ENCODE measurements around the gene CFAP97D2. TPM values are rescaled to one million over a fixed set of nuclear protein-coding genes. Genes with fewer than 3 reads are reported as not detected.
"Not testable (repeated sequence)": the region's sequence is repeated elsewhere in the genome, so short reads cannot be mapped to it uniquely, and the experiment has no call there.

The CFAP97D2 gene
- polyA plus RNA-seq, 1 of the 3 experiments (the other 2 are of a cell fraction) = not detected

GRCh38 chr13:114261328-114261965 lies 82.4 kb downstream of the CFAP97D2 start (continued):
- TF ChIP-seq GABPA (IDR thresholded peaks at IDR 0.05; ENCODE audit: low read depth) (no peak), MAX (IDR thresholded peaks at IDR 0.05; ENCODE audit: low read depth) (no peak), EP300 (IDR thresholded peaks at IDR 0.05; ENCODE audit: borderline replicate concordance in 1 of 2, low read depth in 1 of 2, low read length in 1 of 2) (no peak), RXRA (IDR thresholded peaks at IDR 0.05; ENCODE audit: borderline replicate concordance, low read depth) (no peak), FOXJ3 (CRISPR knock-in tag; IDR thresholded peaks at IDR 0.05) (no peak), TCF12 (IDR thresholded peaks at IDR 0.05) (no peak), RAD21 (IDR thresholded peaks at IDR 0.05; ENCODE audit: low read length) (no peak), FOXM1 (IDR thresholded peaks at IDR 0.05; ENCODE audit: low read depth) (no peak), MXI1 (IDR thresholded peaks at IDR 0.05; ENCODE audit: low read depth, low read length) (no peak)

- no peak overlapping the region for H2AFZ ChIP-seq (ENCODE audit: low read depth)
- H3F3A ChIP-seq (replicated peaks; ENCODE audit: insufficient read depth) = peaks cover 51% of the 10 kb centered on the region
- H3K4me3 ChIP-seq (ENCODE audit: low read depth in 2 of 2, low read length in 1 of 2) = no peak overlapping the region
- no peaks in the 10 kb centered on the region for H4K20me1 ChIP-seq (ENCODE audit: insufficient read depth)
- no peak overlapping the region for H3K9ac ChIP-seq
- H3K4me2 ChIP-seq = no peak overlapping the region
- no peak for TF ChIP-seq TEAD4 (IDR thresholded peaks at IDR 0.05; ENCODE audit: borderline replicate concordance, insufficient read depth)
- no peak for TF ChIP-seq TAF1 (IDR thresholded peaks at IDR 0.05; ENCODE audit: borderline replicate concordance, low read depth, low read length)
- TF ChIP-seq NFIC (IDR thresholded peaks at IDR 0.05; ENCODE audit: borderline replicate concordance) = no peak
- no peak for TF ChIP-seq GABPA (IDR thresholded peaks at IDR 0.05; ENCODE audit: low read depth)
- TF ChIP-seq PBX3 (IDR thresholded peaks at IDR 0.05) = no peak
- TF ChIP-seq FOSL2 (IDR thresholded peaks at IDR 0.05; ENCODE audit: borderline replicate concordance, low read depth) = no peak
- TF ChIP-seq FOXJ3 (CRISPR knock-in tag; IDR thresholded peaks at IDR 0.05) = no peak
- no peak for TF ChIP-seq RFX5 (IDR thresholded peaks at IDR 0.05; ENCODE audit: low read length)
- no peak for TF ChIP-seq MAX (IDR thresholded peaks at IDR 0.05; ENCODE audit: low read depth)
- no peak for TF ChIP-seq EZH2phosphoT487 (IDR thresholded peaks at IDR 0.05; ENCODE audit: borderline replicate concordance, low read depth)
- TF ChIP-seq JUND (IDR thresholded peaks at IDR 0.05) = no peak
- TF ChIP-seq IRF3 (IDR thresholded peaks at IDR 0.05; ENCODE audit: low read depth, low read length) = no peak
- no peak for TF ChIP-seq SMC3 (IDR thresholded peaks at IDR 0.05; ENCODE audit: low read depth, low read length)
- TF ChIP-seq MXI1 (IDR thresholded peaks at IDR 0.05; ENCODE audit: low read depth, low read length) = no peak
- TF ChIP-seq RXRA (IDR thresholded peaks at IDR 0.05; ENCODE audit: borderline replicate concordance, low read depth) = no peak
- no peak for TF ChIP-seq SIN3A (IDR thresholded peaks at IDR 0.05; ENCODE audit: borderline replicate concordance, low read depth, low read length)
- no peak for TF ChIP-seq MEF2A (IDR thresholded peaks at IDR 0.05; ENCODE audit: borderline replicate concordance, low read depth)
- TF ChIP-seq POLR2AphosphoS5 (IDR thresholded peaks at IDR 0.05; ENCODE audit: low read depth, low read length) = no peak
- no peak for TF ChIP-seq GATA2 (CRISPR knock-in tag; IDR thresholded peaks at IDR 0.05)
- ChIA-PET POLR2A (no interaction called here), CTCF (no interaction called here)
- no peaks in the 10 kb centered on the region for H3K27me3 ChIP-seq (ENCODE audit: insufficient read depth)
- peaks cover 8% of the 10 kb centered on the region; the same call in 1 of the 2 replicates for H3K79me2 ChIP-seq (ENCODE audit: insufficient read depth)
- peak overlapping the region in 1 of 2 experiments; percentile 84; a peak in 2 of 4 replicates for H3K27ac ChIP-seq (ENCODE audit: low read depth in 2 of 2, low read length in 1 of 2)
- no peaks in the 10 kb centered on the region for H3K9me2 ChIP-seq
- 93% methylated on average over 5 of the region's 5 CpGs for WGBS (ENCODE audit: low lambda C conversion rate)
- peaks cover 0 to 24% of the 10 kb centered on the region in 2 experiments; a peak in 2 of 4 replicates for H3K4me1 ChIP-seq (ENCODE audit: control insufficient read depth in 1 of 2, insufficient read depth in 2 of 2, low read depth in 1 of 2, low read length in 1 of 2)
- no peak for DNase-seq
- peaks cover 81 to 89% of the 10 kb centered on the region in 2 experiments for H3K36me3 ChIP-seq (replicated peaks in 1 of 2; ENCODE audit: control insufficient read depth in 1 of 2, insufficient read depth in 2 of 2, low read length in 1 of 2)
- no peaks in the 10 kb centered on the region for H3K9me3 ChIP-seq
Observed at GRCh38 chr13:114263578-114263977, 84.5 kb downstream of the CFAP97D2 start.

- peak overlapping the region; percentile 50; the same call in 1 of the 2 replicates for H3K9ac ChIP-seq
- DNase-seq = not testable (repeated sequence)
Observed at GRCh38 chr13:114264313-114264712, 85.3 kb downstream of the CFAP97D2 start.

More at GRCh38 chr13:114264313-114264712, 85.3 kb downstream of the CFAP97D2 start:
- Histone ChIP-seq H3K27ac (ENCODE audit: low read depth in 2 of 2, low read length in 1 of 2) (peak overlapping the region in 1 of 2 experiments; percentile 84; a peak in 2 of 4 replicates), H3K36me3 (replicated peaks in 1 of 2; ENCODE audit: control insufficient read depth in 1 of 2, insufficient read depth in 2 of 2, low read length in 1 of 2) (peaks cover 81 to 89% of the 10 kb centered on the region in 2 experiments), H3F3A (replicated peaks; ENCODE audit: insufficient read depth) (peaks cover 51% of the 10 kb centered on the region), H3K4me2 (peak overlapping the region; percentile 63), H3K4me1 (ENCODE audit: control insufficient read depth in 1 of 2, insufficient read depth in 2 of 2, low read depth in 1 of 2, low read length in 1 of 2) (peaks cover 0 to 24% of the 10 kb centered on the region in 2 experiments; a peak in 2 of 4 replicates)
- H3K79me2 ChIP-seq (ENCODE audit: insufficient read depth); H3K9me2 ChIP-seq; H4K20me1 ChIP-seq (ENCODE audit: insufficient read depth); POLR2A ChIA-PET; H3K27me3 ChIP-seq (ENCODE audit: insufficient read depth); H3K9me3 ChIP-seq; H2AFZ ChIP-seq (ENCODE audit: low read depth); H3K4me3 ChIP-seq (ENCODE audit: low read depth in 2 of 2, low read length in 1 of 2): not testable (repeated sequence)
- CTCF ChIA-PET = interaction anchor here (1.0 kb wide), 1 partner anchor 625 kb away, joined by 4 read pairs; no protein-coding TSS in a partner anchor
- WGBS (ENCODE audit: low lambda C conversion rate) = 95% methylated on average over 13 of the region's 13 CpGs
